ENCODE measurements around the gene RFX6.

Gene RFX6

GRCh38 chr6:116974526-116975316 is 97.7 kb downstream of the RFX6 start:
- DNase-seq (ENCODE audit: low spot score): no peak

- DNase-seq (ENCODE audit: low spot score): no peak
These were observed 98.6 kb downstream of the RFX6 start for GRCh38 chr6:116975600-116975999.

GRCh38 chr6:116979560-116979959 is 102.5 kb downstream of the RFX6 start:
- DNase-seq (ENCODE audit: low spot score): no peak
